Astrocyte (in vitro differentiated cells and primary cell): ENCODE data around the gene C2CD4B. TPM values are rescaled to one million over a fixed set of nuclear protein-coding genes. Genes with fewer than 3 reads are reported as not detected.

Experiments
- DNase-seq: peaks from one replicate; pipeline ENCODE4 v3.0.0-alpha.2; 2010; ENCODE audit warnings: low read depth
- FAIRE-seq: peaks from 2 replicates; lab custom pipeline; 2011; peaks lifted over from hg19 to GRCh38; lab: Jason Lieb, UNC
- H2AFZ ChIP-seq: 2 replicates; pipeline ENCODE4 v1.6.0; 2012; ENCODE audit warnings: low read depth, low read length, inconsistent platforms
- H3K27ac ChIP-seq: 2 replicates; pipeline ENCODE4 v1.5.1; 2011; ENCODE audit warnings: low read depth, low read length, inconsistent platforms
- H3K27me3 ChIP-seq: 2 replicates; pipeline ENCODE4 v1.6.0; 2011; ENCODE audit warnings: low read length, inconsistent platforms; ENCODE audit not compliant: insufficient read depth
- H3K36me3 ChIP-seq: 2 replicates; pipeline ENCODE4 v1.5.1; 2011; ENCODE audit warnings: low read length, inconsistent platforms; ENCODE audit not compliant: insufficient read depth
- H3K4me1 ChIP-seq: 2 replicates; pipeline ENCODE4 v1.5.1; 2011; ENCODE audit warnings: low read length, inconsistent platforms; ENCODE audit not compliant: insufficient read depth
- H3K4me2 ChIP-seq: 2 replicates; pipeline ENCODE4 v1.6.0; 2012; ENCODE audit warnings: low read length, inconsistent platforms
- H3K4me3 ChIP-seq: 2 replicates; pipeline ENCODE4 v1.5.1; 2011; ENCODE audit warnings: low read depth, mild to moderate bottlenecking, low read length, inconsistent platforms; ENCODE audit not compliant: insufficient read depth
- H3K79me2 ChIP-seq: 2 replicates; pipeline ENCODE4 v1.6.0; 2012; ENCODE audit warnings: mild to moderate bottlenecking, low read length, inconsistent platforms; ENCODE audit not compliant: insufficient read depth
- H3K9ac ChIP-seq: 2 replicates; pipeline ENCODE4 v1.6.0; 2012; ENCODE audit warnings: mild to moderate bottlenecking, low read length, inconsistent platforms
- H3K9me3 ChIP-seq: 2 replicates; pipeline ENCODE4 v1.5.1; 2012; ENCODE audit warnings: low read depth, mild to moderate bottlenecking, low read length, inconsistent platforms; ENCODE audit not compliant: insufficient read depth
- H4K20me1 ChIP-seq: 2 replicates; pipeline ENCODE4 v1.6.0; 2012; ENCODE audit warnings: low read length, inconsistent platforms; ENCODE audit not compliant: insufficient read depth
- H3K27ac Mint-ChIP-seq: one replicate; pipeline ENCODE4 v1.8.0; 2021; ENCODE audit warnings: mild to moderate bottlenecking, mixed read lengths; ENCODE audit not compliant: unreplicated experiment
- H3K27me3 Mint-ChIP-seq: one replicate; pipeline ENCODE4 v1.8.0; 2021; ENCODE audit warnings: low read depth, mixed read lengths; ENCODE audit not compliant: unreplicated experiment
- H3K36me3 Mint-ChIP-seq: one replicate; pipeline ENCODE4 v1.8.0; 2021; ENCODE audit warnings: low read depth, mixed read lengths; ENCODE audit not compliant: unreplicated experiment
- H3K4me1 Mint-ChIP-seq: one replicate; pipeline ENCODE4 v1.8.0; 2021; ENCODE audit warnings: low read depth, mixed read lengths; ENCODE audit not compliant: unreplicated experiment
- H3K4me3 Mint-ChIP-seq: one replicate; pipeline ENCODE4 v1.8.0; 2021; ENCODE audit warnings: mild to moderate bottlenecking, moderate library complexity, mixed read lengths; ENCODE audit not compliant: unreplicated experiment
- H3K9me3 Mint-ChIP-seq: one replicate; pipeline ENCODE4 v1.8.0; 2021; ENCODE audit warnings: mild to moderate bottlenecking, mixed read lengths; ENCODE audit not compliant: unreplicated experiment
- EZH2 ChIP-seq: IDR thresholded peaks from 2 replicates; pipeline ENCODE4 v1.6.1; 2012; ENCODE audit warnings: mild to moderate bottlenecking, low read length, inconsistent platforms; ENCODE audit not compliant: insufficient read depth
- total RNA-seq: library from RNA; stranded (reverse); gene quantifications from 2 replicates; pipeline ENCODE4 v1.2.1, GENCODE V29; 2021
- TF ChIP-seq, protein P1 (sequence below): IDR thresholded peaks from 2 replicates; pipeline ENCODE4 v1.5.1; 2011; ENCODE audit warnings: low read depth, mild to moderate bottlenecking, inconsistent platforms, low read length, moderate library complexity; ENCODE audit not compliant: insufficient read depth

The C2CD4B gene
- total RNA-seq, 1 donor from 2014 or later, result not detected

GRCh38 chr15:62150445-62150844 lies 14.6 kb downstream of the C2CD4B start:
- Histone ChIP-seq H3K9me3 (no peaks in the 10 kb centered on the region), H3K9ac (no peak overlapping the region), H3K27me3 (no peaks in the 10 kb centered on the region), H4K20me1 (no peaks in the 10 kb centered on the region), H3K4me1 (no peaks in the 10 kb centered on the region), H3K4me3 (no peak overlapping the region), H3K4me2 (no peak overlapping the region), H3K27ac (no peak overlapping the region), H2AFZ (no peak overlapping the region), H3K79me2 (no peaks in the 10 kb centered on the region), H3K36me3 (no peaks in the 10 kb centered on the region)
- Mint-ChIP-seq H3K36me3 (no peaks in the 10 kb centered on the region), H3K4me3 (no peak overlapping the region), H3K27me3 (peaks cover 21% of the 10 kb centered on the region), H3K27ac (no peak overlapping the region), H3K4me1 (no peaks in the 10 kb centered on the region), H3K9me3 (no peaks in the 10 kb centered on the region)
- TF ChIP-seq EZH2, result no peak
- TF ChIP-seq, protein P1, sequence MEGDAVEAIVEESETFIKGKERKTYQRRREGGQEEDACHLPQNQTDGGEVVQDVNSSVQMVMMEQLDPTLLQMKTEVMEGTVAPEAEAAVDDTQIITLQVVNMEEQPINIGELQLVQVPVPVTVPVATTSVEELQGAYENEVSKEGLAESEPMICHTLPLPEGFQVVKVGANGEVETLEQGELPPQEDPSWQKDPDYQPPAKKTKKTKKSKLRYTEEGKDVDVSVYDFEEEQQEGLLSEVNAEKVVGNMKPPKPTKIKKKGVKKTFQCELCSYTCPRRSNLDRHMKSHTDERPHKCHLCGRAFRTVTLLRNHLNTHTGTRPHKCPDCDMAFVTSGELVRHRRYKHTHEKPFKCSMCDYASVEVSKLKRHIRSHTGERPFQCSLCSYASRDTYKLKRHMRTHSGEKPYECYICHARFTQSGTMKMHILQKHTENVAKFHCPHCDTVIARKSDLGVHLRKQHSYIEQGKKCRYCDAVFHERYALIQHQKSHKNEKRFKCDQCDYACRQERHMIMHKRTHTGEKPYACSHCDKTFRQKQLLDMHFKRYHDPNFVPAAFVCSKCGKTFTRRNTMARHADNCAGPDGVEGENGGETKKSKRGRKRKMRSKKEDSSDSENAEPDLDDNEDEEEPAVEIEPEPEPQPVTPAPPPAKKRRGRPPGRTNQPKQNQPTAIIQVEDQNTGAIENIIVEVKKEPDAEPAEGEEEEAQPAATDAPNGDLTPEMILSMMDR, result no peak
- no peak for FAIRE-seq
- no peak for DNase-seq

DNA sequence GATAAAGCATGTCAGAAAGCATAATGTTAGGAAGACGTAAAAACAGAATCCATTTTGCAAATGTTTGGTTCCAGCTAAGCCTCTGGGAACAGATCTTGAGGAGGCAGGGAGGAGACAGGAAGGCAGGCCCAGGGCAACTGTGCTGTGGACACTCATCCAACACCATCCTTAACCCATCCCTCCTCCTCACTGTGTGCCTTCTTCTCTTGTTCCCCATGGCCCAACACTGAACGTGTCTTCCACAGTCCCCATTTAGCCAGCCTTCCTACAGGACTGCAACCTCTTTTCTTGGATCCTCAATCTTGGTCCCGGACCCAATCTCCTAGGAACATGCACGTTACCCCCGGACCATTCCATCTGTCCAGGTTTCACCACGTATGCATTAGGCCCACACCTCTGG lies 15.4 kb downstream of the C2CD4B start:
- Mint-ChIP-seq H3K27ac (no peak overlapping the region), H3K36me3 (no peaks in the 10 kb centered on the region), H3K4me1 (no peaks in the 10 kb centered on the region), H3K4me3 (no peak overlapping the region), H3K27me3 (peaks cover 17% of the 10 kb centered on the region), H3K9me3 (no peaks in the 10 kb centered on the region)
- FAIRE-seq, result no peak
- Histone ChIP-seq H3K27me3 (no peaks in the 10 kb centered on the region), H4K20me1 (no peaks in the 10 kb centered on the region), H3K9me3 (no peaks in the 10 kb centered on the region), H3K79me2 (no peaks in the 10 kb centered on the region), H3K36me3 (no peaks in the 10 kb centered on the region), H3K4me1 (no peaks in the 10 kb centered on the region), H3K4me3 (no peak overlapping the region), H2AFZ (no peak overlapping the region), H3K27ac (no peak overlapping the region), H3K4me2 (no peak overlapping the region), H3K9ac (no peak overlapping the region)
- DNase-seq, result no peak
- TF ChIP-seq, protein P1, result no peak
- TF ChIP-seq EZH2, result no peak

DNA sequence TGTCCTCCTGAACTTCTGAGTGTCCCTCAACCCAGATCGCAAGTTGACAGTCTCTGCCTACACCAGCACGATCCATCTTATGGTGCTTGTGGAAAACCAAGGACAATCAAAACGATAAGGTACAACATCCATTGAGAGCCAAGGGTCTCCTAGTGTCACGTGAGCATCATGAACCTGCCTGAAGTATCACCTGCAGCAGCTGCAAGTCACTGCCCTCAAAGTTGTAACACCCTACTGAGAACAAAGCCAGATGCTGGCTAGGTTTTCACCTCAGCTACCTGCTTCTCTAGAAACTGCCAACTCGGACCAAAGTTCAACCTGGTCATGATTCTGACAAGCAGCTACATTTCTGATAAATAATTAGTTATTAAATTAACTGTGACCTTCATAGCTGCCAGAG lies 17.5 kb downstream of the C2CD4B start:
- FAIRE-seq (no peak), DNase-seq (no peak)
- Mint-ChIP-seq H3K4me3 (no peak overlapping the region), H3K27ac (no peak overlapping the region), H3K9me3 (no peaks in the 10 kb centered on the region), H3K27me3 (peaks cover 15% of the 10 kb centered on the region), H3K36me3 (no peaks in the 10 kb centered on the region), H3K4me1 (no peaks in the 10 kb centered on the region)
- Histone ChIP-seq H3K9ac (no peak overlapping the region), H3K9me3 (no peaks in the 10 kb centered on the region), H3K27me3 (no peaks in the 10 kb centered on the region), H3K36me3 (no peaks in the 10 kb centered on the region), H3K4me3 (no peak overlapping the region), H4K20me1 (no peaks in the 10 kb centered on the region), H3K27ac (no peak overlapping the region), H3K79me2 (no peaks in the 10 kb centered on the region), H3K4me1 (no peaks in the 10 kb centered on the region), H2AFZ (no peak overlapping the region), H3K4me2 (no peak overlapping the region)
- TF ChIP-seq, protein P1, result no peak
- no peak for TF ChIP-seq EZH2
